ENCODE measurements around the gene MAB21L4. TPM values are rescaled to one million over a fixed set of nuclear protein-coding genes. Genes with fewer than 3 reads are reported as not detected.

Gene MAB21L4
- total RNA-seq, 4 donors from 2014 or later, result 0.33 to 0.81 TPM; not detected in 2

GRCh38 chr2:240892925-240893324, 3.0 kb downstream of the MAB21L4 start:
- Histone ChIP-seq H3K4me1 (peaks cover 0 to 11% of the 10 kb centered on the region in 2 donors), H3K4me3 (replicated peaks in 1 of 3) (no peak overlapping the region), H3K27me3 (no peaks in the 10 kb centered on the region), H3K9me3 (no peaks in the 10 kb centered on the region), H3K36me3 (no peaks in the 10 kb centered on the region), H3K27ac (no peak overlapping the region)
- TF ChIP-seq POLR2A (IDR thresholded peaks at IDR 0.05) (no peak), CTCF (IDR thresholded peaks at IDR 0.05) (no peak)
- DNase-seq, result no peak
- 86 to 87% methylated on average over 1 to 10 of the region's 12 CpGs for WGBS, 2 donors
- intact Hi-C loops (cut with DNase I), result no loop called here

DNA sequence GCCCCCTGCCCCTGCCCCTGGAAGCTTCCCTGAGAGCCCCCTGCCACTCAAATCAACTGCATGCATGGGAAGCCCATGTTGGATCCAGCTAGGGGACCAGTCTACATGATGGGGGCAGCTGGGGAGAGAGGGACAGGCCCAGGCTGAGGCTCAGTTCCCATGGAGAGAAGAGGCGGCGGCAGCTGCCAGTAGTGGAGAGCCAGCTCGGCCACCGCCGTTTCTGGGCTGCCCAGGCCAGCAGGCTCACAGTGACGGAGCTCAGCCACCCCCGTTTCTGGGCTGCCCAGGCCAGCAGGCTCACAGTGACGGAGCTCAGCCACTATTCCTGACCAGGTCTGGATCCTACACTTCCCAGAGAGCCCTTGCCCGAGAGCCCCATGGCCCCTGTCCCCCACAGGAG, 3.6 kb downstream of the MAB21L4 start:
- no peak overlapping the region for H3K27ac ChIP-seq
- no peak overlapping the region for H3K4me3 ChIP-seq (replicated peaks in 1 of 3)
- 80 to 89% methylated on average over 3 to 5 of the region's 9 CpGs for WGBS, 2 donors
- peaks cover 0 to 11% of the 10 kb centered on the region in 2 donors for H3K4me1 ChIP-seq
- TF ChIP-seq POLR2A (IDR thresholded peaks at IDR 0.05), result no peak
- no peak for TF ChIP-seq CTCF (IDR thresholded peaks at IDR 0.05)
- DNase-seq, result no peak
- H3K27me3 ChIP-seq, result no peaks in the 10 kb centered on the region
- intact Hi-C loops (cut with DNase I), result no loop called here
- H3K36me3 ChIP-seq, result no peaks in the 10 kb centered on the region
- H3K9me3 ChIP-seq, result no peaks in the 10 kb centered on the region

DNA sequence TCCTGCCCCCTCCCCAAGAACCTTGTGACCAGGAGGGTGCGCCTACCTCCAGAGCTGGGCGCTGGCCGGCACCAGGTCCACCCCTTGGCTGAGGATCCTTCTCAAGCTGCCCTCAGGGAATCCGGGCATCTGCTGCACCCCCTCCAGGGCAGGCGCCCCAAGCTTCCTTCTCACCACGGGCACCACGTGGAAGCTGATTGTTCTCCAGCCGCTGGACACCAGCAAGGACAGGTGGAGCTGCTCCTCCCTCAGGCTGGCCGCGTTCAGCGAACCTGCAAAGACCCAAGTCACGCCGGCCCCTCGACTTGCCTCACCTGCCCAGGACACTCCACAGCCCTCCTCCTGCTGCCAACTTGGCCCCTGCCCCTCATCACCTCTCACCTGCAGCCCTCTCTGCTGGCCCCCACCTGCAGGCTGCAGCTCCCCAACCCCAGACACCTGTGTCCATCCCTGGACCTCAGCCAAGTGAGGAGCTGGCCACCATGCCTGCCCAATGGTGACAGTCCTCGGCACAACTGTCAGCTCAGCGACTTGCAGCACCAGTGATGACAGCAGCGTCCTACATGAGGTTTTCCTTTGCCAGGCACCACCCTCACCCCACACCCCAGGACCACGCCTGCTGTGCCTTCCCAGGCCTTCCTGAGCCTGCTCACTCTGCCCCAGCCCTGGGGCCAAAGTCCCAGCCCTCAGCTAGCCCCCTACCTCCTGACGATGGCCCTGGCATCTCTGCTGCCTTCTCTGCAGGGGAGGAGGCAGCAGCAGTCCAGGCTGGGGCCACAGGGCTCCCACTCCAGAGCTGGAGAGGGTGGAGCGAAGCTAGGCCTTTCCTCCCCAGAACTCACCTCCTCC, 4.2 kb downstream of the MAB21L4 start:
- H3K9me3 ChIP-seq, result no peaks in the 10 kb centered on the region
- TF ChIP-seq CTCF (IDR thresholded peaks at IDR 0.05) (no peak), POLR2A (IDR thresholded peaks at IDR 0.05) (no peak)
- peaks cover 0 to 9% of the 10 kb centered on the region in 2 donors for H3K4me1 ChIP-seq
- 72 to 88% methylated on average over 17 to 19 of the region's 20 CpGs for WGBS, 2 donors
- H3K27ac ChIP-seq, result no peak overlapping the region
- H3K36me3 ChIP-seq, result no peaks in the 10 kb centered on the region
- DNase-seq, result no peak
- no peak overlapping the region for H3K4me3 ChIP-seq (replicated peaks in 1 of 3)
- intact Hi-C loops (cut with DNase I), result no loop called here
- no peaks in the 10 kb centered on the region for H3K27me3 ChIP-seq

DNA sequence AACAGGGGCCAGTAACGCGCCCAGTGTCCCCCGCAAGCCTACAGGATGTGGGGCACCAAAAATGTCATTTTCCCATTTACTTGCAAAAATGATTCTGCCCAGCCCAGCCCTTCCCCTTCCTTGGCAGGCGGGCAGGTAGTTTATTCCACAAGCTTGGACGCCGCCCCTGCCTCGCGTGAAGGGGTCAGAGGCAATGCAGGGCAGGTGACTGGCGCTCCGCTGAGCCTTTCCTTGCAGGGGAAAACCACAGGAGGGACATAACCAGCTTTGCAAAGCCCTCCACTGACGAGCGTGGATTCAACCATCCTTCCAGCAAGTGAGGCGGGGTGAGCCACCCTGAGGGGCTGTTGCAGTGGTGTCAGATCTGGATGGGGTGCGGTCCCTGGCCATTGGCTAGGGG, 5.3 kb downstream of the MAB21L4 start:
- H3K27me3 ChIP-seq, result no peaks in the 10 kb centered on the region
- no peak overlapping the region for H3K27ac ChIP-seq
- DNase-seq, result no peak
- no peaks in the 10 kb centered on the region for H3K9me3 ChIP-seq
- H3K4me1 ChIP-seq, result peaks cover 0 to 7% of the 10 kb centered on the region in 2 donors
- TF ChIP-seq POLR2A (IDR thresholded peaks at IDR 0.05), result no peak
- TF ChIP-seq CTCF (IDR thresholded peaks at IDR 0.05), result no peak
- H3K36me3 ChIP-seq, result no peaks in the 10 kb centered on the region
- H3K4me3 ChIP-seq (replicated peaks in 1 of 3), result no peak overlapping the region
- intact Hi-C loops (cut with DNase I), result no loop called here
- WGBS, 2 donors, result 80 to 81% methylated on average over 12 to 14 of the region's 14 CpGs

Measured in thyroid gland (tissue), 4 donors.